ENCODE data around the gene ZDHHC14.

ZDHHC14 gene

GRCh38 chr6:157432892-157433265 is 51.9 kb downstream of the ZDHHC14 start:
- no peak for DNase-seq (ENCODE audit: low read depth)
- TF ChIP-seq CTCF (IDR thresholded peaks at IDR 0.05; ENCODE audit: control insufficient read depth, extremely low read depth, insufficient read depth), result no peak
- no peak overlapping the region for H3K4me3 ChIP-seq (ENCODE audit: low read depth, low read length)

GRCh38 chr6:157433678-157434081 is 52.7 kb downstream of the ZDHHC14 start:
- no peak overlapping the region for H3K4me3 ChIP-seq (ENCODE audit: low read depth, low read length)

GRCh38 chr6:157434349-157435033 is 53.5 kb downstream of the ZDHHC14 start:
- no peak for TF ChIP-seq CTCF (IDR thresholded peaks at IDR 0.05; ENCODE audit: control insufficient read depth, extremely low read depth, insufficient read depth)
- DNase-seq (ENCODE audit: low read depth), result peak; percentile 64
- H3K4me3 ChIP-seq (ENCODE audit: low read depth, low read length), result no peak overlapping the region

More at GRCh38 chr6:157433678-157434081, 52.7 kb downstream of the ZDHHC14 start:
- DNase-seq (ENCODE audit: low read depth), result no peak
- TF ChIP-seq CTCF (IDR thresholded peaks at IDR 0.05; ENCODE audit: control insufficient read depth, extremely low read depth, insufficient read depth), result no peak

- no peak overlapping the region for H3K4me3 ChIP-seq (ENCODE audit: low read depth, low read length)
- no peak for DNase-seq (ENCODE audit: low read depth)
- no peak for TF ChIP-seq CTCF (IDR thresholded peaks at IDR 0.05; ENCODE audit: control insufficient read depth, extremely low read depth, insufficient read depth)
Observed at GRCh38 chr6:157436219-157436943, 55.4 kb downstream of the ZDHHC14 start.

GRCh38 chr6:157436944-157437336 is 56.0 kb downstream of the ZDHHC14 start:
- no peak overlapping the region for H3K4me3 ChIP-seq (ENCODE audit: low read depth, low read length)
- DNase-seq (ENCODE audit: low read depth), result no peak

GRCh38 chr6:157438611-157439111 is 57.7 kb downstream of the ZDHHC14 start:
- TF ChIP-seq CTCF (IDR thresholded peaks at IDR 0.05; ENCODE audit: control insufficient read depth, extremely low read depth, insufficient read depth), result no peak
- DNase-seq (ENCODE audit: low read depth), result no peak

More at GRCh38 chr6:157436944-157437336, 56.0 kb downstream of the ZDHHC14 start:
- TF ChIP-seq CTCF (IDR thresholded peaks at IDR 0.05; ENCODE audit: control insufficient read depth, extremely low read depth, insufficient read depth), result no peak

More at GRCh38 chr6:157438611-157439111, 57.7 kb downstream of the ZDHHC14 start:
- H3K4me3 ChIP-seq (ENCODE audit: low read depth, low read length), result no peak overlapping the region
